AG04449 (cell line): ENCODE measurements around the gene NTRK2.

Experiments
- CTCF ChIA-PET: fragments of 350-600 bp; formaldehyde crosslinking; extraction: SDS; loops from one replicate; lab custom pipeline; 2021; ENCODE audit warnings: antibody characterized with exemption; lab: Yijun Ruan, JAX
- POLR2A ChIA-PET: fragments of 400-600, 350-600 bp; formaldehyde crosslinking; extraction: SDS; loops from one replicate; lab custom pipeline; 2020; ENCODE audit warnings: antibody characterized with exemption, inconsistent platforms; lab: Yijun Ruan, JAX
- DNase-seq: peaks from one replicate; pipeline ENCODE4 v3.0.0-alpha.2; 2010; ENCODE audit warnings: low read depth, low spot score
- H3K4me3 ChIP-seq: 2 replicates; pipeline ENCODE4 v1.5.1; 2011; ENCODE audit warnings: low read depth, mild to moderate bottlenecking, control low read depth, low read length
- CTCF ChIP-seq: IDR thresholded peaks from one replicate; pipeline ENCODE4 v1.5.1; 2011; ENCODE audit warnings: mild to moderate bottlenecking, moderate library complexity, low read length, control low read depth, inconsistent platforms; ENCODE audit not compliant: insufficient read depth; ENCODE audit errors: missing control alignments

Gene NTRK2

GRCh38 chr9:84969084-84969483 is 299.6 kb downstream of the NTRK2 start:
- no peak for TF ChIP-seq CTCF
- ChIA-PET CTCF (no interaction called here), POLR2A (no interaction called here)
- DNase-seq: no peak
- no peak overlapping the region for H3K4me3 ChIP-seq

GRCh38 chr9:84969736-84970135 is 300.2 kb downstream of the NTRK2 start:
- no peak overlapping the region for H3K4me3 ChIP-seq
- ChIA-PET POLR2A (no interaction called here), CTCF (no interaction called here)
- no peak for DNase-seq
- TF ChIP-seq CTCF: no peak

GRCh38 chr9:84970432-84970831 is 300.9 kb downstream of the NTRK2 start:
- no peak for TF ChIP-seq CTCF
- no peak for DNase-seq
- no peak overlapping the region for H3K4me3 ChIP-seq
- POLR2A ChIA-PET: no interaction called here
- CTCF ChIA-PET: interaction anchor here (0.7 to 1.5 kb wide), 2 partner anchors 17 to 18 kb away, joined by 3 to 4 read pairs; no protein-coding TSS in a partner anchor

- H3K4me3 ChIP-seq: no peak overlapping the region
- CTCF ChIA-PET: interaction anchor here (1.5 kb wide), 1 partner anchor 18 kb away, joined by 4 read pairs; no protein-coding TSS in a partner anchor
- POLR2A ChIA-PET: interaction anchor here (0.6 kb wide), 1 partner anchor 123 kb away, joined by 4 read pairs; no protein-coding TSS in a partner anchor
- no peak for DNase-seq
- TF ChIP-seq CTCF: no peak
Observed at GRCh38 chr9:84971571-84971970, 302.0 kb downstream of the NTRK2 start.

- ChIA-PET POLR2A (no interaction called here), CTCF (no interaction called here)
- no peak for TF ChIP-seq CTCF
- no peak for DNase-seq
- no peak overlapping the region for H3K4me3 ChIP-seq
Observed at GRCh38 chr9:84974258-84974657, 304.7 kb downstream of the NTRK2 start.

GRCh38 chr9:84974855-84975254 is 305.3 kb downstream of the NTRK2 start:
- no peak overlapping the region for H3K4me3 ChIP-seq
- POLR2A ChIA-PET: no interaction called here
- no peak for DNase-seq
- CTCF ChIA-PET: no interaction called here
- TF ChIP-seq CTCF: no peak
